ENCODE measurements around the gene FBXO46. TPM values are rescaled to one million over a fixed set of nuclear protein-coding genes. Genes with fewer than 3 reads are reported as not detected.

The FBXO46 gene
- total RNA-seq, 1 experiment from 2014 or later, result 40.1 TPM

GRCh38 chr19:45772130-45772840 lies 41.6 kb upstream of the FBXO46 start (continued):
- no peak for TF ChIP-seq FOXP4 (CRISPR knock-in tag; IDR thresholded peaks at IDR 0.05)

- Mint-ChIP-seq H3K4me1 (peaks cover 8% of the 10 kb centered on the region), H3K9me3 (no peaks in the 10 kb centered on the region), H3K36me3 (peaks cover 8% of the 10 kb centered on the region), H3K27me3 (ENCODE audit: low read depth) (peaks cover 5% of the 10 kb centered on the region; the same call in 1 of the 2 replicates), H3K27ac (peak overlapping the region; percentile 77), H3K4me3 (peak overlapping the region; percentile 97)
- TF ChIP-seq E2F1 (CRISPR knock-in tag; IDR thresholded peaks at IDR 0.05), result no peak
- TF ChIP-seq PRDM15 (CRISPR knock-in tag; IDR thresholded peaks at IDR 0.05), result no peak
- TF ChIP-seq ELF4 (CRISPR knock-in tag; IDR thresholded peaks at IDR 0.05; ENCODE audit: low read depth), result no peak
- 0 out of 2 replicates have a peak, but pooled peaks have one; percentile 14 for TF ChIP-seq ERG (CRISPR knock-in tag; IDR thresholded peaks at IDR 0.05)
- peak; percentile 7; the same call in 1 of the 2 replicates for TF ChIP-seq ZNF317 (CRISPR knock-in tag; IDR thresholded peaks at IDR 0.05; ENCODE audit: borderline replicate concordance, low read depth)
- TF ChIP-seq ZNF671 (CRISPR knock-in tag; IDR thresholded peaks at IDR 0.05), result 0 out of 2 replicates have a peak, but pooled peaks have one; percentile 44
- 0 out of 2 replicates have a peak, but pooled peaks have one; percentile 56 for TF ChIP-seq ATF1 (CRISPR knock-in tag; IDR thresholded peaks at IDR 0.05)
- DNase-seq (ENCODE audit: low spot score) (peak; percentile 47), ATAC-seq (no peak)
- ChIA-PET POLR2A (interaction anchor here (0.9 to 4.8 kb wide), 7 partner anchors 9 to 92 kb away, joined by 3 to 115 read pairs (median 12); partner anchors contain the start of genes DMPK, FBXO46, QPCTL and RSPH6A), CTCF (interaction anchor here (0.6 to 5.6 kb wide), 12 partner anchors 9 to 91 kb away, joined by 3 to 175 read pairs (median 28); partner anchors contain the start of genes DMPK, QPCTL, RSPH6A and SNRPD2)
These were observed 40.7 kb upstream of the FBXO46 start for GRCh38 chr19:45771311-45771933.

- Mint-ChIP-seq H3K4me1 (peaks cover 13% of the 10 kb centered on the region), H3K36me3 (peaks cover 6% of the 10 kb centered on the region; the same call in 1 of the 2 replicates), H3K4me3 (peak overlapping the region; percentile 97), H3K9me3 (no peaks in the 10 kb centered on the region), H3K27me3 (ENCODE audit: low read depth) (peaks cover 5% of the 10 kb centered on the region; the same call in 1 of the 2 replicates), H3K27ac (peak overlapping the region; percentile 97)
- CTCF ChIA-PET, result interaction anchor here (0.5 to 5.6 kb wide), 46 partner anchors 7 to 1154 kb away, joined by 3 to 175 read pairs (median 5); partner anchors contain the start of genes DMPK, DMWD, FBXO46 and FOSB
- DNase-seq (ENCODE audit: low spot score), result peak; percentile 97
- POLR2A ChIA-PET, result interaction anchor here (0.5 to 4.8 kb wide), 20 partner anchors 7 to 232 kb away, joined by 3 to 115 read pairs (median 5); partner anchors contain the start of genes DMPK, FBXO46, IRF2BP1 and QPCTL
- ATAC-seq, result peak; percentile 73
- TF ChIP-seq TP53 (CRISPR knock-in tag; IDR thresholded peaks at IDR 0.05), result no peak
- TF ChIP-seq ZNF416 (CRISPR knock-in tag; IDR thresholded peaks at IDR 0.05), result no peak
- TF ChIP-seq KAT7 (CRISPR knock-in tag; IDR thresholded peaks at IDR 0.05; ENCODE audit: borderline replicate concordance), result no peak
- 0 out of 2 replicates have a peak, but pooled peaks have one; percentile 28 for TF ChIP-seq ZNF281 (CRISPR knock-in tag; IDR thresholded peaks at IDR 0.05)
- TF ChIP-seq GTF2I (CRISPR knock-in tag; conservative IDR thresholded peaks at IDR 0.05), result no peak
- TF ChIP-seq OVOL2 (CRISPR knock-in tag; IDR thresholded peaks at IDR 0.05; ENCODE audit: borderline replicate concordance), result no peak
These were observed 39.8 kb upstream of the FBXO46 start for GRCh38 chr19:45770192-45771101.
